Activated T-helper 2 cell treated with anti-CD3 and anti-CD28 coated beads, Interferon-gamma antibody, Interleukin-2, Interleukin-4, amounts not matched to agents 10 μg/mL and 5 μg/mL and 100 μg/mL, durations not matched to agents 14 hours and 24 hours and 36 hours (primary cell): ENCODE measurements around the gene THAP6. TPM values are rescaled to one million over a fixed set of nuclear protein-coding genes. Genes with fewer than 3 reads are reported as not detected.
"Not testable (repeated sequence)": the region's sequence is repeated elsewhere in the genome, so short reads cannot be mapped to it uniquely, and the experiment has no call there.

ENCODE experiments used
- DNase-seq: peaks from one replicate; pipeline ENCODE4 v3.0.0; 2021; ENCODE audit warnings: low spot score
- H3K27ac Mint-ChIP-seq: one replicate; pipeline ENCODE4 v1.8.0; 2021; ENCODE audit warnings: mixed read lengths
- H3K27me3 Mint-ChIP-seq: one replicate; pipeline ENCODE4 v1.8.0; 2021; ENCODE audit warnings: low read depth, mixed read lengths
- H3K36me3 Mint-ChIP-seq: one replicate; pipeline ENCODE4 v1.8.0; 2021; ENCODE audit warnings: low read depth, mixed read lengths
- H3K4me1 Mint-ChIP-seq: one replicate; pipeline ENCODE4 v1.8.0; 2021; ENCODE audit warnings: low read depth, mixed read lengths
- H3K4me3 Mint-ChIP-seq: one replicate; pipeline ENCODE4 v1.8.0; 2021; ENCODE audit warnings: low read depth, mild to moderate bottlenecking, moderate library complexity, mixed read lengths
- H3K9me3 Mint-ChIP-seq: one replicate; pipeline ENCODE4 v1.8.0; 2021; ENCODE audit warnings: mixed read lengths
- intact Hi-C: fragments of 100-400 bp; cut with micrococcal nuclease; formaldehyde crosslinking; loops from one replicate; pipeline ENCODE4 v1.15.1; 2023
- total RNA-seq: library from RNA; stranded (reverse); gene quantifications from 2 replicates; pipeline ENCODE4 v1.2.3, GENCODE V29; 2022

Gene THAP6
- total RNA-seq, 1 donor from 2014 or later = 18.4 TPM

- DNase-seq, H3K27me3 Mint-ChIP-seq, H3K4me3 Mint-ChIP-seq, H3K27ac Mint-ChIP-seq, H3K4me1 Mint-ChIP-seq, intact Hi-C loops: not testable (repeated sequence)
- peaks cover 56% of the 10 kb centered on the region for H3K36me3 Mint-ChIP-seq
- H3K9me3 Mint-ChIP-seq = peaks cover 20% of the 10 kb centered on the region
Observed at GRCh38 chr4:75531536-75532143, 17.4 kb downstream of the THAP6 start.

GRCh38 chr4:75533339-75533887 lies 19.1 kb downstream of the THAP6 start:
- H3K36me3 Mint-ChIP-seq = peaks cover 43% of the 10 kb centered on the region
- not testable (repeated sequence) for H3K27ac Mint-ChIP-seq

GRCh38 chr4:75533926-75534325 lies 19.7 kb downstream of the THAP6 start:
- DNase-seq, H3K27me3 Mint-ChIP-seq, intact Hi-C loops, H3K4me3 Mint-ChIP-seq, H3K27ac Mint-ChIP-seq, H3K4me1 Mint-ChIP-seq: not testable (repeated sequence)
- peaks cover 43% of the 10 kb centered on the region for H3K36me3 Mint-ChIP-seq
- peaks cover 20% of the 10 kb centered on the region for H3K9me3 Mint-ChIP-seq

More at GRCh38 chr4:75533339-75533887, 19.1 kb downstream of the THAP6 start:
- H3K27me3 Mint-ChIP-seq, DNase-seq, H3K4me1 Mint-ChIP-seq, intact Hi-C loops, H3K4me3 Mint-ChIP-seq: not testable (repeated sequence)
- peaks cover 20% of the 10 kb centered on the region for H3K9me3 Mint-ChIP-seq

- intact Hi-C loops, H3K9me3 Mint-ChIP-seq, DNase-seq, H3K27ac Mint-ChIP-seq, H3K27me3 Mint-ChIP-seq, H3K4me3 Mint-ChIP-seq, H3K4me1 Mint-ChIP-seq: not testable (repeated sequence)
- H3K36me3 Mint-ChIP-seq = peaks cover 13% of the 10 kb centered on the region
Observed at GRCh38 chr4:75537308-75537707, 23.0 kb downstream of the THAP6 start.

DNA sequence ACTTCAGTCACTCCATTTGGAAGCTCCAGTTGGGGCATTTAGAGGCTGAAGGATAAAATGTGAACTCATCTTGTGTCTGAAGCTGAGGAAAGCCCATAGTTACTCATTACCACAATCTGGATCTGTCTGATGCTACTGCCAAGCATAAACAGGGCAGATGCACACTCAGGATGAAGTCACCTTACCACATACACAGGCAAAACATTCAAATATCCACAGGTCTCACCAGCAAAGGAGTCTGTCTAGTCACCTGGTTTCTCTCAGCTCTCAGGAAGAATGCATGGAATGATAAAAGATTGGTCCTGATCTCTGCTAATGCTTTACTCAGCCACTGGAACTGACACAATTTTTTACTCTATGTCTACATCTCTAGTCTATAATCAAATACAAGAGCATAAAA lies 28.6 kb downstream of the THAP6 start:
- Mint-ChIP-seq H3K9me3 (no peaks in the 10 kb centered on the region), H3K27ac (no peak overlapping the region), H3K27me3 (no peaks in the 10 kb centered on the region), H3K4me1 (no peaks in the 10 kb centered on the region), H3K36me3 (no peaks in the 10 kb centered on the region), H3K4me3 (no peak overlapping the region)
- DNase-seq = no peak
- intact Hi-C loops = no loop called here

DNA sequence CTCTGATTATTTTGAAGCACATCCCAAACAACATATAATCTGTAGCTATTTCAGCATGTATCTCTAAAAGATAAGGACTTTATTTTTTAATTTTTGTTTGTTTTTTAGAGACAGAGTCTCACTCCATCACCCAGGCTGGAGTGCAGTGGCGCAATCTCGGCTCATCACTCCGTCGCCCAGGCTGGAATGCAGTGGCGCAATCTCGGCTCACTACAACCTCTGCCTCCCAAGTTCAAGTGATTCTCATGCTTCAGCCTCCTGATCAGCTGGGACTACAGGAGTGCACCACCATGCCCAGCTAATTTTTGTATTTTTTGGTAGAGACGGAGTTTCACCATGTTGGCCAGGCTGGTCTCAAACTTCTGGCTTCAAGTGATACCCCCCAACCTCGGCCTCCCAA lies 29.9 kb downstream of the THAP6 start:
- DNase-seq, H3K4me3 Mint-ChIP-seq, H3K9me3 Mint-ChIP-seq, H3K4me1 Mint-ChIP-seq, H3K27ac Mint-ChIP-seq, H3K36me3 Mint-ChIP-seq, H3K27me3 Mint-ChIP-seq, intact Hi-C loops: not testable (repeated sequence)

DNA sequence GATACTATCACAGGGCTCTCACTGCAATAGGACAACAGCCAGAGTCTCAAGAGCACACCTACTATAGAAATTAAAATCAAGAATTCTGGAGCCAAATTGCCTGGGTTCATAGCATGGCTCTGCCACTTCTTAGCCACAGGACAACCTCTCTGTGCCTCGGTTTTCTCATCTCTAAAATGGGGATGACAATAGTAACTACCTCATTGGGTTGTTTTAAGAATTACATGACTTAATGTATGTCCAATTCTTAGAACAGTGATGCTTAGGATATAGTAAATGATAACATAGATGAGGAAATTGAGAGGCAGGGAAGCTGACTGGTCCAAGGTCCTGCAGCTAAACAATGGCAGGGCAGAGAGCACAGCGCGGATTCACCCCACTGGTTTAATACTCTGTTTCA lies 30.6 kb downstream of the THAP6 start:
- Mint-ChIP-seq H3K27me3 (no peaks in the 10 kb centered on the region), H3K9me3 (no peaks in the 10 kb centered on the region), H3K36me3 (no peaks in the 10 kb centered on the region), H3K4me1 (no peaks in the 10 kb centered on the region), H3K27ac (no peak overlapping the region), H3K4me3 (no peak overlapping the region)
- intact Hi-C loops = no loop called here
- no peak for DNase-seq

GRCh38 chr4:75545526-75545925 lies 31.3 kb downstream of the THAP6 start:
- Mint-ChIP-seq H3K27me3 (no peaks in the 10 kb centered on the region), H3K36me3 (no peaks in the 10 kb centered on the region), H3K27ac (no peak overlapping the region), H3K4me1 (no peaks in the 10 kb centered on the region), H3K9me3 (no peaks in the 10 kb centered on the region), H3K4me3 (no peak overlapping the region)
- intact Hi-C loops = no loop called here
- no peak for DNase-seq

DNA sequence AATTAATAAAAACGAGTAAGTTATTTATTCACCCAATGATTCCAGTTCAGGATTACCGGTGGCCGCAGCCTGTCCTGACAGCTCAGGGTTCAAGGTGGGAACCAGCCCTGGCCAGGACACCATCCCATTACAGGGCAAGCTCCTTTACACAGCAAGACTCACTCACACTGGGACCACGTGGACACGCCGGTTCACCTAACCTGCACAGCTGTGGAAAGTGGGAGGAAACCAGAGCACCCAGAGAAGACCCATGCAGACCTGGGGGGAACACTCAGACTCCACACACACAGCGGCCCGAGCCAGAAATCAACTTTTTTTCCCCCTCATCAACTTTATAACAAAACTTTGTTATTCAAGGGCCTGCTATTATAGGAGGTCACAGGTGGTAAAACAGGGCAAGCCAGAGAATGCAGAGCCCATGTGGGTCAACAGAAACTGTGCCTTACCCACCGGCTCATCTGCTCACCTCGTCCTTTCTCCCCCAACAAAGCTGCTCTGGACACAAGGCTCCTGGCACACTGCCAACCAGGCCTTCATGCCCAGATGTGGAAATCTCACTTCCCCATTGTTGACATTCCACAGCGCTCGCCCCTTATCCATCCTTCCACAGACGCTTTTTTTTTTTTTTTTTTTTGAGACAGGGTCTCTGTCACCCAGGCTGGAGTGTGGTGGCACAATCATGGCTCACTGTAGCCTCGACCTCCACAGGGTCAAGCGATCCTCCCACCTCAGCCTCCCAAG lies 33.5 kb downstream of the THAP6 start:
- Mint-ChIP-seq H3K4me1 (no peaks in the 10 kb centered on the region), H3K4me3 (no peak overlapping the region), H3K27me3 (no peaks in the 10 kb centered on the region), H3K27ac (no peak overlapping the region), H3K9me3 (no peaks in the 10 kb centered on the region), H3K36me3 (no peaks in the 10 kb centered on the region)
- no peak for DNase-seq
- intact Hi-C loops = no loop called here

- intact Hi-C loops = no loop called here
- DNase-seq = no peak
- no peaks in the 10 kb centered on the region for H3K4me1 Mint-ChIP-seq
- H3K9me3 Mint-ChIP-seq = no peaks in the 10 kb centered on the region
- H3K27ac Mint-ChIP-seq = no peak overlapping the region
- no peak overlapping the region for H3K4me3 Mint-ChIP-seq
- no peaks in the 10 kb centered on the region for H3K36me3 Mint-ChIP-seq
- no peaks in the 10 kb centered on the region for H3K27me3 Mint-ChIP-seq
Observed at GRCh38 chr4:75549019-75549418, 34.7 kb downstream of the THAP6 start.

GRCh38 chr4:75552452-75552851 lies 38.2 kb downstream of the THAP6 start:
- Mint-ChIP-seq H3K4me3 (no peak overlapping the region), H3K9me3 (no peaks in the 10 kb centered on the region), H3K4me1 (peaks cover 2% of the 10 kb centered on the region), H3K36me3 (no peaks in the 10 kb centered on the region), H3K27ac (no peak overlapping the region), H3K27me3 (peaks cover 2% of the 10 kb centered on the region)
- intact Hi-C loops = no loop called here
- DNase-seq = no peak

GRCh38 chr4:75555294-75556164 lies 41.3 kb downstream of the THAP6 start, which contains the start of gene ODAPH:
Gene ODAPH, plus strand, starts transcription at chr4:75556066. Its CDS starts 17 bp downstream, at chr4:75556083.
- Mint-ChIP-seq H3K27me3 (peaks cover 12% of the 10 kb centered on the region), H3K27ac (no peak within 1 kb of the TSS), H3K4me1 (peaks cover 5% of the 10 kb centered on the region), H3K4me3 (no peak within 1 kb of the TSS), H3K9me3 (no peaks in the 10 kb centered on the region), H3K36me3 (no peaks in the 10 kb centered on the region)
- peak; percentile 11 for DNase-seq
- intact Hi-C loops = no loop called here
